Osteoblast (primary cell): ENCODE results near the gene USP21. TPM values are rescaled to one million over a fixed set of nuclear protein-coding genes. Genes with fewer than 3 reads are reported as not detected.

Experiments used
- DNase-seq: peaks from one replicate; pipeline ENCODE4 v3.0.0; 2011; ENCODE audit warnings: low spot score, mixed read lengths; ENCODE audit not compliant: insufficient read length; ENCODE audit errors: missing footprints
- H2AFZ ChIP-seq: 2 replicates; pipeline ENCODE4 v1.6.0; 2011; ENCODE audit warnings: mild to moderate bottlenecking, low read length
- H3K27ac ChIP-seq: 2 replicates; pipeline ENCODE4 v1.5.1; 2011; ENCODE audit warnings: mild to moderate bottlenecking, low read depth, low read length, moderate library complexity
- H3K27me3 ChIP-seq: 2 replicates; pipeline ENCODE4 v1.6.0; 2012; ENCODE audit warnings: mild to moderate bottlenecking, control low read depth, inconsistent platforms, low read length, moderate library complexity; ENCODE audit not compliant: insufficient read depth
- H3K36me3 ChIP-seq: 2 replicates; pipeline ENCODE4 v1.5.1; 2011; ENCODE audit warnings: mild to moderate bottlenecking, low read length, control low read depth, moderate library complexity; ENCODE audit not compliant: insufficient read depth
- H3K4me1 ChIP-seq: 2 replicates; pipeline ENCODE4 v1.5.1; 2011; ENCODE audit warnings: mild to moderate bottlenecking, low read length, control low read depth, moderate library complexity; ENCODE audit not compliant: insufficient read depth
- H3K4me2 ChIP-seq: 2 replicates; pipeline ENCODE4 v1.6.0; 2011; ENCODE audit warnings: mild to moderate bottlenecking, low read length; ENCODE audit not compliant: insufficient read depth
- H3K4me3 ChIP-seq: fragments of 200-600 bp; sonication (generic); 3 replicates; pipeline ENCODE4 v1.5.1; 2012; ENCODE audit warnings: mild to moderate bottlenecking, low read length, inconsistent platforms; ENCODE audit not compliant: insufficient read depth
- H3K79me2 ChIP-seq: 2 replicates; pipeline ENCODE4 v1.6.0; 2012; ENCODE audit warnings: mild to moderate bottlenecking, low read length, control low read depth, inconsistent platforms; ENCODE audit not compliant: insufficient read depth
- H3K9me3 ChIP-seq: 2 replicates; pipeline ENCODE4 v1.5.1; 2011; ENCODE audit warnings: low read depth, low read length, control low read depth
- H4K20me1 ChIP-seq: 2 replicates; pipeline ENCODE4 v1.6.0; 2012; ENCODE audit warnings: mild to moderate bottlenecking, low read length, control low read depth; ENCODE audit not compliant: insufficient read depth
- total RNA-seq: library from RNA; depleted of rRNA; stranded (reverse); fragments of >200 nt; gene quantifications from 2 replicates; pipeline ENCODE4 v1.2.3, GENCODE V29; 2012
- TF ChIP-seq, protein P1 (sequence below): IDR thresholded peaks from 2 replicates; pipeline ENCODE4 v1.5.1; 2011; ENCODE audit warnings: mild to moderate bottlenecking, low read depth, low read length, moderate library complexity; ENCODE audit errors: extremely low read depth

USP21 gene
- total RNA-seq, 1 donor: 8.0 TPM

DNA sequence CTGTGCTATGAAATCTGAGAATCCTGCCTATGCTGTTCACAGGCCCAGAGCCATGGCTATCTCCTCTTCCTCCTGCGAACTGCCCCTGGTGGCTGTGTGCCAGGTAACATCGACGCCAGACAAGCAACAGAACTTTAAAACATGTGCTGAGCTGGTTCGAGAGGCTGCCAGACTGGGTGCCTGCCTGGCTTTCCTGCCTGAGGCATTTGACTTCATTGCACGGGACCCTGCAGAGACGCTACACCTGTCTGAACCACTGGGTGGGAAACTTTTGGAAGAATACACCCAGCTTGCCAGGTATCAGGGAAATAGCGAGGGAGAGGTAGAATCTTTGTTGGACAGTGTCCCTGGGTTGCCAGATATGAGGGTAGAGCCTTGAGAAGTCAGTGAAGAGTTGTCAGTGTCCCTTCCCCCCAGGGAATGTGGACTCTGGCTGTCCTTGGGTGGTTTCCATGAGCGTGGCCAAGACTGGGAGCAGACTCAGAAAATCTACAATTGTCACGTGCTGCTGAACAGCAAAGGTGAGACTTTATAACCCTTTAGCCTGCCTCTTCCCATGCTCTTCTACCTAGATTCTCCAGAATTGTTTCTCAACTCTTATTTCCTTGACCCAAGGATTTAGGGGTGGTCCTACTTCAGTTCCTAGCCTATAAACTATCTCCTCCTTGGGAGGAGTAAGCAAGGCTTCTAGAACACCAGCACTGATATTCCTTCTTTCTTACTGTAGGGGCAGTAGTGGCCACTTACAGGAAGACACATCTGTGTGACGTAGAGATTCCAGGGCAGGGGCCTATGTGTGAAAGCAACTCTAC lies 40.0 kb upstream of the USP21 start:
- peaks cover 44% of the 10 kb centered on the region for H3K36me3 ChIP-seq
- TF ChIP-seq, protein P1, sequence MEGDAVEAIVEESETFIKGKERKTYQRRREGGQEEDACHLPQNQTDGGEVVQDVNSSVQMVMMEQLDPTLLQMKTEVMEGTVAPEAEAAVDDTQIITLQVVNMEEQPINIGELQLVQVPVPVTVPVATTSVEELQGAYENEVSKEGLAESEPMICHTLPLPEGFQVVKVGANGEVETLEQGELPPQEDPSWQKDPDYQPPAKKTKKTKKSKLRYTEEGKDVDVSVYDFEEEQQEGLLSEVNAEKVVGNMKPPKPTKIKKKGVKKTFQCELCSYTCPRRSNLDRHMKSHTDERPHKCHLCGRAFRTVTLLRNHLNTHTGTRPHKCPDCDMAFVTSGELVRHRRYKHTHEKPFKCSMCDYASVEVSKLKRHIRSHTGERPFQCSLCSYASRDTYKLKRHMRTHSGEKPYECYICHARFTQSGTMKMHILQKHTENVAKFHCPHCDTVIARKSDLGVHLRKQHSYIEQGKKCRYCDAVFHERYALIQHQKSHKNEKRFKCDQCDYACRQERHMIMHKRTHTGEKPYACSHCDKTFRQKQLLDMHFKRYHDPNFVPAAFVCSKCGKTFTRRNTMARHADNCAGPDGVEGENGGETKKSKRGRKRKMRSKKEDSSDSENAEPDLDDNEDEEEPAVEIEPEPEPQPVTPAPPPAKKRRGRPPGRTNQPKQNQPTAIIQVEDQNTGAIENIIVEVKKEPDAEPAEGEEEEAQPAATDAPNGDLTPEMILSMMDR: peak; percentile 52
- H2AFZ ChIP-seq: no peak overlapping the region
- H3K4me2 ChIP-seq: peak overlapping the region; percentile 95
- H3K79me2 ChIP-seq: peaks cover 62% of the 10 kb centered on the region
- no peaks in the 10 kb centered on the region for H3K9me3 ChIP-seq
- H3K4me1 ChIP-seq: peaks cover 43% of the 10 kb centered on the region
- no peaks in the 10 kb centered on the region for H3K27me3 ChIP-seq
- H4K20me1 ChIP-seq: peaks cover 26% of the 10 kb centered on the region
- peak overlapping the region; percentile 98 for H3K27ac ChIP-seq
- DNase-seq: peak; percentile 95
- H3K4me3 ChIP-seq: peak overlapping the region; percentile 97

DNA sequence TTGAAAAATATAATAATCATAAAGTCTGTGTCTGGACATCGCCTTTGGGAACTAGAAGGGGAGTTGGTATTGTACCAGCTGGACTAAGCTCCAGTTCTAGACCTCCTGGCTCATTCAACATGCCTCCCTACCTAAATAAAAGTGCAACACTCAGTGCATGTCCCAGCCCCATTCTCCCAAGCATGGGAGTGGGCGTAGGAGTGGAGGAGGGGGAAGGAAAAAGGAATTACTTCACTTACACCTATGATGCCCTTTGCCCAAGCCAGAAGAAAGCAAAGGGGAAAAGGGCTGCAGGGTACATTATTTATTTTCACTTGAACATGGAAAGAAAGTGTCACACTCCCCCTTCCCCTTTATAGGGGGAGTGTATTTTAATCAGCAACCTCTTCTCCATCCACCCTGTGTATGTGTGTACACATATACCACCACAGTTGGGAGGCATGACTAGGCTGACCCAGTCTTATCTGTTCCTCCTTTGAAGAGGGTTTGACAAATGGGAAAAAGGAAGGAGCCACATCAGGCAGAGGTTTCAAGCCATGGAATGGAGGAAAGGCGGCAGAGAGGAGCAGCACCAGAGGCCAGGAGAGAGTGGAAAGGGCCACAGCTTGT lies 38.2 kb upstream of the USP21 start:
- TF ChIP-seq, protein P1: no peak

DNA sequence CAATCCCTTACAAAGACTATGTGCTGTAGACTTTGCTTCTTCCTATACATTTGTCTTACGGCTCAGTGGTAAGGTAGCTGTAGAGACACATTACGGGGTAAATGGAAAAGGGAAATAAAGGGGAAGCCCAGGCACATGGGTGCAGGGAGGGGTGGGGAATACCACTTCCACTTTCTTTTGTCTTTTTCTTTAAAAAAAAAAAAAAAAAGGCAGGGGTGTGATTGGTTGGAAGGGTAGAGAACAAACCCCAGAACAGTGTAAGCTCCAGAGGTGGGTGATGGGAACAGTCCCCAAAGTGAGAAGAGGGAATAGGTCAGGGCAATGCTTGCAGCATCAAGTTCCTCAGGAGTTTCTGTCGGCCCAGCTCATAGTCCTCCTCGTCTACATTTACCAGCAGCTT lies 37.5 kb upstream of the USP21 start:
- peaks cover 17% of the 10 kb centered on the region for H4K20me1 ChIP-seq
- peaks cover 58% of the 10 kb centered on the region for H3K36me3 ChIP-seq
- H2AFZ ChIP-seq: no peak overlapping the region
- peaks cover 22% of the 10 kb centered on the region for H3K4me1 ChIP-seq
- no peak for DNase-seq
- TF ChIP-seq, protein P1: no peak
- H3K27ac ChIP-seq: no peak overlapping the region
- H3K4me2 ChIP-seq: no peak overlapping the region
- H3K27me3 ChIP-seq: no peaks in the 10 kb centered on the region
- no peaks in the 10 kb centered on the region for H3K9me3 ChIP-seq
- peaks cover 59% of the 10 kb centered on the region for H3K79me2 ChIP-seq
- H3K4me3 ChIP-seq: no peak overlapping the region

More for the DNA sequence above, 38.2 kb upstream of the USP21 start:
- Histone ChIP-seq H3K79me2 (peaks cover 61% of the 10 kb centered on the region), H4K20me1 (peaks cover 19% of the 10 kb centered on the region), H3K4me1 (peaks cover 26% of the 10 kb centered on the region), H3K36me3 (peaks cover 57% of the 10 kb centered on the region), H3K4me2 (no peak overlapping the region), H2AFZ (no peak overlapping the region), H3K9me3 (no peaks in the 10 kb centered on the region), H3K27ac (no peak overlapping the region), H3K27me3 (no peaks in the 10 kb centered on the region), H3K4me3 (no peak overlapping the region)
- DNase-seq: peak; percentile 66

DNA sequence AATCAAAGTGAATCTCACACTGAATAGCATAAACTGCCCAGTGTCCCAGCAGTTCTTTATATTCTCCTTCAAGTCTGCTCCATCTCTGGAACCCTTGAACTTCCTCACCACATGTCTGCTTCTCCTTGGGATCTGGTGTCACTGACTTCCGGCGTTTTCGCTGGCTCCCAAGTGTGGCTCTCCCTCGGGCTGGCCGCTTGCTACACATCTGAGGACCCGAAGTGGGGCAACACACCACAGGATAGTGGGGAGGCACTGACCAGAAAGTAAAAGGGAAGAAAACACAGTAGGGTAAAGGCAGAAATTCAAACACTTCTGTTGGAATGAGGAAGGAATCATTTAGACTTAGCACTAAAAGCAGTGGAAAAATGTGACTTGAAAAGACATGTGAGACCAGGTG lies 36.3 kb upstream of the USP21 start:
- Histone ChIP-seq H3K79me2 (peaks cover 60% of the 10 kb centered on the region), H3K4me2 (no peak overlapping the region), H3K9me3 (no peaks in the 10 kb centered on the region), H3K27ac (no peak overlapping the region), H2AFZ (no peak overlapping the region), H3K4me3 (no peak overlapping the region), H3K36me3 (peaks cover 58% of the 10 kb centered on the region), H3K27me3 (no peaks in the 10 kb centered on the region), H3K4me1 (peaks cover 18% of the 10 kb centered on the region), H4K20me1 (peaks cover 18% of the 10 kb centered on the region)
- no peak for DNase-seq
- TF ChIP-seq, protein P1: no peak
